Superior temporal gyrus (tissue), 1 donor: ENCODE measurements around the gene ZDHHC19.
A peak's percentile ranks its signal among the peaks of the same experiment; 100 is the strongest.
"Not testable (repeated sequence)": the region's sequence is repeated elsewhere in the genome, so short reads cannot be mapped to it uniquely, and the experiment has no call there.

Experiments
- DNase-seq: peaks from one replicate; pipeline ENCODE4 v3.0.0-alpha.2; 2016; ENCODE audit errors: extremely low spot score

Gene ZDHHC19

GRCh38 chr3:196203846-196204245 is 7.4 kb downstream of the ZDHHC19 start:
- no peak for DNase-seq

GRCh38 chr3:196202516-196202970 is 8.7 kb downstream of the ZDHHC19 start:
- DNase-seq: no peak

- no peak for DNase-seq
Measured at GRCh38 chr3:196198771-196199753, 12.1 kb downstream of the ZDHHC19 start.

- DNase-seq: no peak
Measured at GRCh38 chr3:196198081-196198675, 13.0 kb downstream of the ZDHHC19 start.

- DNase-seq: no peak
Measured at GRCh38 chr3:196197524-196197923, 13.7 kb downstream of the ZDHHC19 start.

GRCh38 chr3:196195664-196196265 is 15.4 kb downstream of the ZDHHC19 start:
- no peak for DNase-seq

- DNase-seq: no peak
Measured at GRCh38 chr3:196194542-196194915, 16.7 kb downstream of the ZDHHC19 start.

- DNase-seq: no peak
Measured at GRCh38 chr3:196193736-196194541, 17.3 kb downstream of the ZDHHC19 start.

GRCh38 chr3:196193133-196193735 is 18.0 kb downstream of the ZDHHC19 start:
- DNase-seq: no peak

GRCh38 chr3:196192524-196193051 is 18.6 kb downstream of the ZDHHC19 start:
- DNase-seq: no peak

GRCh38 chr3:196192036-196192523 is 19.1 kb downstream of the ZDHHC19 start:
- no peak for DNase-seq

GRCh38 chr3:196189566-196190347 is 21.4 kb downstream of the ZDHHC19 start:
- DNase-seq: no peak

GRCh38 chr3:196186651-196187573 is 24.3 kb downstream of the ZDHHC19 start:
- peak; percentile 54 for DNase-seq

GRCh38 chr3:196184881-196185280 is 26.3 kb downstream of the ZDHHC19 start:
- DNase-seq: no peak

GRCh38 chr3:196184169-196184432 is 27.1 kb downstream of the ZDHHC19 start:
- not testable (repeated sequence) for DNase-seq

- no peak for DNase-seq
Measured at GRCh38 chr3:196181127-196181546, 30.1 kb downstream of the ZDHHC19 start.

- DNase-seq: no peak
Measured at GRCh38 chr3:196180346-196180745, 30.9 kb downstream of the ZDHHC19 start.

GRCh38 chr3:196179380-196180308 is 31.6 kb downstream of the ZDHHC19 start:
- peak; percentile 89 for DNase-seq
